GM12874 (cell line): Measurements from ENCODE around the gene IRF6.

Experiments used
- CTCF ChIP-seq: IDR thresholded peaks from 2 replicates; pipeline ENCODE4 v1.5.1; 2011; ENCODE audit warnings: low read depth, mild to moderate bottlenecking, control low read depth, low read length, moderate library complexity; ENCODE audit not compliant: insufficient read depth

IRF6 gene

GRCh38 chr1:209831615-209832014 is 25.7 kb upstream of the IRF6 start:
- TF ChIP-seq CTCF, result no peak

GRCh38 chr1:209830722-209831121 is 24.8 kb upstream of the IRF6 start:
- TF ChIP-seq CTCF, result no peak

GRCh38 chr1:209829716-209830115 is 23.8 kb upstream of the IRF6 start:
- TF ChIP-seq CTCF, result no peak

GRCh38 chr1:209827384-209828262 is 21.7 kb upstream of the IRF6 start, which contains the start of gene UTP25:
Gene UTP25 (plus strand): TSS chr1:209827972. CDS start chr1:209828064, 92 bp downstream.
- peak; percentile 74 for TF ChIP-seq CTCF

- no peak for TF ChIP-seq CTCF
Observed at GRCh38 chr1:209825591-209826434, 19.9 kb upstream of the IRF6 start.

- TF ChIP-seq CTCF, result peak; percentile 66
Observed at GRCh38 chr1:209823143-209824041, 17.4 kb upstream of the IRF6 start.

- no peak for TF ChIP-seq CTCF
Observed at GRCh38 chr1:209822706-209823105, 16.8 kb upstream of the IRF6 start.
